ENCODE results near the gene VPS18.
A peak's percentile ranks its signal among the peaks of the same experiment; 100 is the strongest.

VPS18 gene

DNA sequence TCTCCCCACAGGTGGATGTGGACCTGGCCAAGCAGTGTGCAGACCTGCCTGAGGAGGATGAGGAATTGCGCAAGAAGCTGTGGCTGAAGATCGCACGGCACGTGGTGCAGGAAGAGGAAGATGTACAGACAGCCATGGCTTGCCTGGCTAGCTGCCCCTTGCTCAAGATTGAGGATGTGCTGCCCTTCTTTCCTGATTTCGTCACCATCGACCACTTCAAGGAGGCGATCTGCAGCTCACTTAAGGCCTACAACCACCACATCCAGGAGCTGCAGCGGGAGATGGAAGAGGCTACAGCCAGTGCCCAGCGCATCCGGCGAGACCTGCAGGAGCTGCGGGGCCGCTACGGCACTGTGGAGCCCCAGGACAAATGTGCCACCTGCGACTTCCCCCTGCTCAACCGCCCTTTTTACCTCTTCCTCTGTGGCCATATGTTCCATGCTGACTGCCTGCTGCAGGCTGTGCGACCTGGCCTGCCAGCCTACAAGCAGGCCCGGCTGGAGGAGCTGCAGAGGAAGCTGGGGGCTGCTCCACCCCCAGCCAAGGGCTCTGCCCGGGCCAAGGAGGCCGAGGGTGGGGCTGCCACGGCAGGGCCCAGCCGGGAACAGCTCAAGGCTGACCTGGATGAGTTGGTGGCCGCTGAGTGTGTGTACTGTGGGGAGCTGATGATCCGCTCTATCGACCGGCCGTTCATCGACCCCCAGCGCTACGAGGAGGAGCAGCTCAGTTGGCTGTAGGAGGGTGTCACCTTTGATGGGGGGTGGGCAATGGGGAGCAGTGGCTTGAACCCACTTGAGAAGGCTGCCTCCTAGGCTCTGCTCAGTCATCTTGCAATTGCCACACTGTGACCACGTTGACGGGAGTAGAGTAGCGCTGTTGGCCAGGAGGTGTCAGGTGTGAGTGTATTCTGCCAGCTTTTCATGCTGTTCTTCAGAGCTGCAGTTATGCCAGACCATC, 8.6 kb downstream of the VPS18 start:
- no peak for DNase-seq

DNA sequence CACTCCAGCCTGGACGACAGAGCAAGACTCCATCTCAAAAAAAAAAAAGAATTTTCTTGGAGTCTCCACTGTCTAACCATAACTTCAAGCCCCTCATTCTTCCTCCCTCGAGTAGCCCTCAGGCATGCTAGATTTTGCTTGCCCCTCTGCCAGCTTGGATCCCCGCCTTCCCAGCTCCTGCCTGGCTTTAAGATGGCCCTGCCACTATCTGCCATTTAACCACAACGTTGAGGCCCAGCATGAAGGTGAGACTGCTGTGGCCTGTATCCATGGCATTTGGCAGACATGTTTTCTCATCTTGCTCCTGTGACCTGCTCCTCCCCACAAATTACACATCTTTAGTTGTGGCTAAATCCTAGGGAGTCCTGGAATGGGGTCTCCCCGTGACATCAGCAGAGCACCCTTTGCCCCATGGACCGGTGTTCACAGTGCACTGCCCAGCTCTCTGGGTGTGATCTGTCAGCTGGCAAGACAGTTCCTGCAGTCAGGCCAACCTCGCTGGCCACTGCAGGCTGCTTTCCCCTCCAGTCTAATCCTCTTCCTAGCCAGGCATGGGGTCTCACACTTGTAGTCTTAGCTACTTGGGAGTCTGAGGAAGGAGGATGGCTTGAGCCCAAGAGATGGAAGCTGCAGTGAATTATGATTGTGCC, 10.4 kb downstream of the VPS18 start:
- DNase-seq, result no peak

DNA sequence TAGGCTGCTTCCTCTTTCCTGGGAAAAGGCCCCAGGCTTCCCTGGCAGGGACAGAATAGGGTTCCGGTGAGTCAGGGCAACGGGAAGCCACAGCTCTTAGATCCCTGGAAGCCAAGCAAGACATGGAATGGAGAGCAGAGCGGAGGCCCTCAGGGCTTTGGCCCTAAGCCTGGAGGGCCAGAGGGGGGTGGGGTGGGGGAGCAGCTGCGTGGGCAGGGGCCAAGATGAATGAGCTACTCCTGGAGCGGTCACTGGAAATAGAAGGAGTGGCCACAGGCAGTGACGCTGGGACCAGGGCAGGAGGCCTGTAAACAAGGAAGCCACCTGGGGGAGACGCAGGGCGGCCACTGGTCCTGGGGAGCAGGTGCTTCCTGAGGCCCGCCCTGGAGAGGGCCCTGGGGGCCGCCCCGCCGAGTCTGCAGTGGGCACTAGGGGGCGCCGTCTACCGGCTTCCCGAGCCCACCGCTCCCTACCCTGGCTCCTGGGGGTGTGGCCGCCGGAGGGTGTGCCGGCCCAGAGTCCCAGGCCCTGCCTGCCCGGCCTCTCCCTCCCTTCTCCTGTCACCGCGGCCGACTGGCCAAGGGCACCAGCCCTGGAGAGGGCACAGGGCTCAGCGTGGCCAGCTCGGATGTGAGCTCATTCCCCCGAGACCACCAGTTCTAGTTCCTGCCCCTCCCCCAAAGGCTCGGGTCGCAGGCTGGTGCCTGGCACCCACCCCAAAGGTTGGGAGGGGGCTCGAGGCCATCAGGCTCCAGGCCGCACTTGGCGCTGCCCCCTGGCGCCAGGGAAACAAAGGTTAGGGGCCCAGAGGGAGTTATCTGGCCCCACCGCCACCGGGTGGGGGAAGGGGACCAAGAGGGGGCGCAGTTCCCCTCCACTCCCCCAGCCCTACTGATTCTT, 12.1 kb downstream of the VPS18 start:
- DNase-seq, result peak; percentile 92

DNA sequence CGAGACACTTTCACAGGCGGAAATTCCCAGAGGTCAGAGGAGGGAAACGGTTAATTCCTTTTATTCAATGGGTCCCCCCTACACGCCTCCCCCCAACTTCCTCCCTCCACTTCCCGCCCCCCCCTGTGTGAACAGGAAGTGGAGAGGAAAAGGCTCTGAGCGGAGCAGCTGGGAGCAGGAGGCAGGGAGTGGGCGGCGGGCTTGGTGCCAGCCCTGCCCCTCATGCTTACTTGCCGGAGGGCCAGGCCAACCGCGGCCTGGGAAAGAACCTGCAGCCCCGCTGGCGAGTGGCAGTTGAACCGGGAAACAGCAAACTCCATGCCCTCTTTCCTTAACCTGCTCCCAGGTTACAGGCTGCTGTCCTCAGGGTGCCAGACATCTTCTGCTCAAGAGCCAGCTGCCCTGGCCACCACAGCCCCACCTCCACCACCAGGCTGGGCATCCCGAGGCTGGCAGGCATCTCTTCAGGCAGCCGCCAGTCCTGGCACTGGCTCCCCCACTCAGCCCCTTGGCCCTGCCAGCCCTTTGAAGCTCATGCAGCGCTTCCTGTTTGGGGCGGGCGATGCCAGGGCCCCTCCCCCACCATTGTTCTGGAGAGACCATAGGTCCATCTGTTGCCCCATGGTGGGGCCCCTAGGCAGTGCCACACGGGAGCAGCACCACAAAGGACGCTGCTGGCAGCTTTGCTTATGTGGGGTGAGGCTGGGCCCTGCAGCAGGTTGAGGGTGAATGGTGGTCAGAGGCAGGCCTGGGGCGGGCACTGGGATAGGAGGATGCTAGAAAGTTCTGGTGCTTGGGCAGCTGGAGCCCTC, 12.9 kb downstream of the VPS18 start:
- DNase-seq, result peak; percentile 81

DNA sequence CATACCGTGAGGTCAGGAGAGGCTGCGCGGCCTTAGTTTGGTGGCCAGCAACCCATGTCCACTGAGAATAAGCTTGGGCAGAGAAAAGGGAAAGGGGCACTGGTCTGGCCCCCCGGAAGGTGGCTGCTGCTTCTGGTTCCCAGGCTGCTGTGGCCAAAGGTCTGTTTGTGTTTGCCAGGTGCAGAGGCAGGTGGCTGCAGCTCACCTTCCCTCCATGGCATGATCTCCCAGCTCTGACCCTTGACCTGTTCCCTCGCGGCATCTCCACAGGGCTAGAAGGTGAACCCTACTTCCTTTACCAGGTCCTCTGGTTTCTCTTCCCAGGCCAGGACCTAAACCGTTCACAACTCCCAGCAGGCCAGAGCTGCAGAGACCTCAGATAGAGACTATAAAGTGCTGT, 13.8 kb downstream of the VPS18 start:
- peak; percentile 29 for DNase-seq

DNA sequence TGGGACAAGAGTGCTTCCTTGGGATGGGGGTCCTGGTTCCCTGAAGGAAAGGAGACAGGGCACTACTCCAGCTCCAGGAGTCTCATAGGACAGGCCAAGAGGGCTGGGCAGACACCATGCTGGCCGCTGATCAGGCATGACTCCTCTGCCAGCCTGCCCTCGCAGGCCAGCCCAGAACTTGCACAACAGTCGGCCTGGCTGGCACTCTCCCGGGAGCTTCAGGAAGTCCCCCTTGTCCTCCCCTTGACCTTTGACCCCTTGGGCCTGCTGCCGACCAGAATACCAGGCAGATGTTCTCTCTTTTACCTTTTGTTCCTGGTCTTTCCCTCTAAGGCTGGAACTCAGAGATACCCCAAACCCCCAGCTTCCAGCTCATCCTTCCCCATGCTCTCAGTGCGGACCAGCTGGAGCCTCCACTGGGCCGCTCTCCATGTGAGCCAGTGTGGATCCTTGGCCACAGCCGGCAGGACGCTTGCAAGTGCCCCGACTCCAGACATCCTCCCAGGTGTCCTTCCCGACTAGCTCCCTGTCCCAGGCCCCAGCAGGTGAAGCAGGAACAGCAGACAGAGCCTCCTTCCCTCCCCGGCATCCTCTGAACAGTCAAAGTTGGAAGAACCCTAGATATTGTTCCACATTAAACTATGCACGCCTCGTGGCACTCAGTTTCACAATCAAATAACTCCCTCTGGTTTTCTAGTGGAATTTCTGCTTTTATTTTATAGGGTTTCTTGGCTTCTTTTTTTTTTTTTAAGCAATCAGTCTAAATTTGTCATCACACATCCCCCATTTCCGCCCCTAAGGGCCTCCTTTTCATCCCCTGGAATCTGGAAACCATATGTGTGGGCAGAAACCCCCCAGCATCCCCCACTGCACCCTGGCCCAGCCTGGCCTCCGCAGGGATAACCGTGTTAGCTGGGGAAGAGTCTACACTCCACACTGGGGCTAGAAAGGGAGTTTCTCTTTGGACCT, 15.7 kb downstream of the VPS18 start:
- peak; percentile 25 for DNase-seq

DNA sequence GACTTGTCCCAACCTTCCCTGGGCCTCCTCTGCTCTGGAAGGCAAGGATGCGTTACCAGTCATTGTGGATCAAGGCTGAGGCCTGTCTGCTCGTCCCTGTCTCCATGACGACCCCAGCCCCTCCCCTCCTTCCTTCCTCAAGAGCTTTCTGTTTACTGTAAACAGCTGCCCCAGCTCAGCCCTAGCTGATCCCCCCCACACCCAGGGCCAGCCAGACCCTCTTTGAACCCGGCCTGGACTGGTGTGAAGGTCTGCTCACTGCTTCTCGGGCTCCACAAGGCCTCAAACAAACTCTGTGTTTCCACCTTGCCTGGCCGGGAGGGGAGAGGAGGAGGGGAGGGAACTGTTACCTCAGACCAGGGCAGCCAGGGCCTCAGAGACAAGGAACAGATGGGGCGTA, 16.9 kb downstream of the VPS18 start:
- DNase-seq, result no peak

DNA sequence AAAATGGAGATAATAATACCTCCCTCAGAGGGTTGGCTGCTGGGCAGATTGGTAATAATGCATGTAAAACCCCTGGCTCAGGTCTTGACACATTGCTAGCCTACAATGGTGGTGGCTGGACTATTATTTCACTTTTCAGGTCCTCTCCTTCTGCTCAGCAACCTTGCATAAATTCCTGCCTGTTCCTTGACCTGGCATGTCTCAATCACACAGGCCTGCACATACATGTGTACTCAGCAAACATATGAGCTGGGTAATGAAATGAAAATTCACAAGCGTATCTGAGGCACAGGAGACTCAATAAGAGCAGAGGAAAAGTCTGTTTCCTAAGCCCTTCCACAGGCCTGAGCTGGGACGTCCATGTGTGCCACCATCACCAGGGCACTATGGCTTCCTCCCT, 17.4 kb downstream of the VPS18 start:
- no peak for DNase-seq

DNA sequence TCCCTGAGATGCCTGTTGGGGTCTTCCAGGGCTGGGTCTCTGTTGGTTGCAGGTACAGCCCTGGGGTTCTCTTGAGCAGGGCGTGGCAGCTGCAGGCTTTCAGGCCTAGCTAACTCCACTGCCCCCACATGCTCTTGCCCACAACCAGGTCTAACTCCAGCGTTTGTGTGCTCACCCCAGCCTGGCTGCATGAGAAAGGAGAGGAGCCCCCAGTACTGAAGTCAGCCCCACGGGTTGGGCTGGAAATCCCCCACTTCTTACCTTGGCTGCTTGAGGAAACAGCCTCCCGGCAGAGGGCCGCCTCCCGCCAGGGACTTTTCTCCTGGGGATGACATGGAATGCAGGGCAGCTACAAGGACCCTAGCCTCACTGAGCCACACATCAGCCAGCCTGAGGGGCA, 18.2 kb downstream of the VPS18 start:
- DNase-seq, result no peak

DNA sequence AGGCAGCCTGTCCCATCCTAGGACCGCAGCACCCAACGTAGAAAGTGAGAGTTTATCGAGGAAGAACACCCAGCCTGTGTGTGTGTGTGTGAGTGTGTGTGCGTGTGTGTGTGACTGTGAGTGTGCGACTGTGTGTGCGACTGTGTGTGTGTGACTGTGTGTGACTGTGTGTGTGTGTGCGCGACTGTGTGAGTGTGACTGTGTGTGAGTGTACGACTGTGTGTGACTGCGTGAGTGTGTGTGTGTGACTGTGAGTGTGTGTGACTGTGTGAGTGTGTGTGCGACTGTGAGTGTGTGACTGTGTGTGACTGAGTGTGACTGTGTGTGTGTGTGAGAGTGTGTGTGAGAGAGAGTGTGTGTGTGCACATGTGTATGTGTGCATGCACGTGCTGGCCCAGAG, 19.8 kb downstream of the VPS18 start:
- no peak for DNase-seq

DNA sequence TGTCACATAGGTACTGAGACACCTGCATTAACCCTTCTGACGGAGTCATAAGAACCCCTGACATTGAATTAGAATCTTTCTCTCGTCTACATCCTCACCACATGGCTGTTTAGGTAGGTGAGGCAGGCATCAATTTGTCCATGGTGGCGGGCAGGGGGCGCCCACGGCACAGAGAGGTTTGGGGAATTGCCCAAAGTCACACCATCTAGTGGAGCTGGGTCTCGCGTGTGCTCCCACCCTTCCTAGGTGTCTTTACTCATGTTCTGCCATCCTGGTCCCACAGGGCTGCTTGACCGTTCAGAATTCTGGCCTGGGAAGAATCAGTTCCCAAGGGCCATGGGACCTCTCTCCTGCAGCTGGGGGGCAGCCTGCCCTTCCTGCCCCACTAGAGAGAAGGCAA, 20.2 kb downstream of the VPS18 start:
- no peak for DNase-seq

DNA sequence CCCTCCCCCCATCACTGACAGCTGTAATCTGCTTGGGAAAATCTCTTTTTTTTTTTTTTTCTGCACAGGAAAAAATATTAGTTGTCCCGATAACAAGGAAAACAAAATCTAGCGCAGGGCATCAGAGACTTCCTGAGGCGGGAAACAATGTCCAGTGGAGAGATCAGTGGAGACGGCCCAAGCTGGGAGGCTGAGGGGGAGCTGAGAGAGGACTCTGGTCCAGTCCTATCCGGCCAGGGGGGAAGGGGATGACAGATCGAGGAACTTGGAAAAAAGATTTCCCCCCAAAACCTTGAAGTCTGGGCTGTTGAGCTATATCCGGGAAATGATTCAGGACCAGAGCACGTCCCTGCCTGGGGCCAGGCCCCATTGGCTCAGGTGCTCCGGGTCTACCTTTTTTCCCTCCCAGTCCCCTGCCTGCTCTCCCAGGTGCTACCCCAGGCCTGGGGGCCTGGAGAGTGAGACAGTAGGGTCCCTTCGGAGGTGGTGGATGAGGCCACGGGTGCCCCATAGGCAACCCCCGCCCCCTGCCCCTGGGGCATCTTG, 20.9 kb downstream of the VPS18 start:
- no peak for DNase-seq

DNA sequence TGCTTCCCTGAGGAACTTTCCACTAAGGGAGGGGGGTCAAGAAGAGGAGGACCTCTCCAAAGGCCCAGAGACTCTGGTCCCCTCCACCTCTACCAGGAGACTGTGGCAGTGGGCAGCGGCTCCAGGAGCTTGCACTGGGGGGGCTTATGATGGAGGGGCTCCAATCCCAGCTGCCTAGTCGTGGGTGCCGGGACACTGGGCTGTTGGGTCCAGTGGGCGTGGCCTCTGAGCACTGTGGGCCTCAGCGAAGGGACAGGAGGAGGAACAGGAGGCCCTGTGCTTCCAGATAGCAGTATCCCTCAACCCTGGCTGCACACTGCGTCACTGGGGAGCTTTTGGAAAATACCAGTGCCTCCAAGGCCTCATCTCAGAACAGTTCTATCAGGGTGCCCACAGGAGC, 21.4 kb downstream of the VPS18 start:
- no peak for DNase-seq

DNA sequence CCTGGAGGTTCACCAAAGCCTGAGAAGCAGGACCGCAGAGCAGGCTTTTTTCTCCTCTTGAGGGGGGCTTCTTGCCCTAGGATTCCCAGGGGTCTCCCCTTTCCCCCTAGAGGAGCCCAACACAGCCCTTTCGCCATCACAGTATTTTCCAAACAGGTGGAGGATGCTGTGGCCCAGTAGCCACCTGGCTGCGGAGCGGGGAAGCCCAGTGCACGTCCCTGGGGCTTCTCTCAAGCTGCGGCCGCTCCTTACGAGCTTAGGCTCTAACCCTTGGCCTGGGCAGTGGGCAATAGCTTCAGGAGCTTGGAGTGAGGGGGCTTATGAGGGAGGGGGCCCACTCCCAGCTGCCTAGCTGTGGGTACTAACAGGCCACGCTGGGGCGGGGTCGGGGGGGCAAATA, 23.3 kb downstream of the VPS18 start:
- no peak for DNase-seq

DNA sequence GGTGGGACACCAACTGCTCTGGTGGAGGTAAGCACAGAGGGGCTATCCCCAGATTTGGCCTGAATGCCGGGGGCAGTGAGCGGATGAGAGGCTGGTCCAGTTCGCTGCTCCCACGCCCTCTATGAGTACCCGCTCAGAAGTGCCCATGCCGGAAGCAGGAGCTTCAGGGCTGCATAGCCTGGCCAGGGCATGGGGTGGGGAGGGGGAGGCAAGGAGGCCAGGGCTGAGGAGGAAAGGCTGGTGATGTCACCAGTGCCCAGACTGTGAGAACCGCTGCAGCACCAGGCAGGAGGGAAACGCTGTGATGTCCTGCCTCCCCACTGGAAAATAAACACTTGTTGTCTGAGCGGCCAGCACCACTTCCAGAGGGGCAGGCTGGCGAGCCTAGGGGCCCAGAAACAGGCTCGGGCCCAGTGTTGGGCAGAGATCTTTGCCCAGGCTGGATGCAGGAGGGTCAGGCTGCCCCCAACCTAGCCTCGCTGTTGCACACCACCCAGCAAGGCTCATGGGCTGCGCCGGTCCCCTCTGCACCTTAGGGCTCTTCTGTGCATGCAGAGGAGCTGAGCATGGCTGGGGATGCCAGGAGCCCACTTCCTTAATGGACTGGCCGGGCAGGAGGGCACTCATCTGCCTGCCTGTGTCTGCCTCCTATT, 24.0 kb downstream of the VPS18 start:
- DNase-seq, result no peak

DNA sequence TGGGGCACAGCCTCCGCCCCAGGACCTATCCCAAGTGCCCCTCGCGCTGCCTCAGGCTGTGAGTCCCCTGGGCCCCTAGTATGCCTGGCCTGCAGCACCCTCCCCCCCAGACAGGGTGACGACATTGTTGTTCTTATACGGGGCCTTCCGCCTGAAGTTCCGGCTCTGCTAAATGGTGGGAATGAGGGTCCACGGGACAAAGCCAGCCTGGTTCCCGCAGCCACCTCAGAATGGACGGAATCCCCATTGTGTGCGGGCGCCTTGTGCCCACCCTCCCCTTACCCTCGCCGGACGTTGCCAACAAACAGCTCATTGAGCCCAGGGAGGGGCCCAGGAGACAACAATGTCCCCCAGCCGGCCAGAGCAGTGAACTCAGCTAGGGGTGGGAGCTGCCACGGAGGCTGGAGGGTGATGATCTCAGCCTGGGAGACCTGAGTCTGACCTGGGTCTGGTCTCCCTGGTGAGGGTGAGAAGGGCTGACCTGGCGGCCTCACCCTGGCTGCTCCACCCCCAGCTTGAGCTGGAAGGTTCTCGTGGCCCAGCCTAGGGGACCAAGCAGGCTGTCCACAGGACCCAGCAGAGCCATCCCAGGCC, 24.6 kb downstream of the VPS18 start:
- no peak for DNase-seq

DNA sequence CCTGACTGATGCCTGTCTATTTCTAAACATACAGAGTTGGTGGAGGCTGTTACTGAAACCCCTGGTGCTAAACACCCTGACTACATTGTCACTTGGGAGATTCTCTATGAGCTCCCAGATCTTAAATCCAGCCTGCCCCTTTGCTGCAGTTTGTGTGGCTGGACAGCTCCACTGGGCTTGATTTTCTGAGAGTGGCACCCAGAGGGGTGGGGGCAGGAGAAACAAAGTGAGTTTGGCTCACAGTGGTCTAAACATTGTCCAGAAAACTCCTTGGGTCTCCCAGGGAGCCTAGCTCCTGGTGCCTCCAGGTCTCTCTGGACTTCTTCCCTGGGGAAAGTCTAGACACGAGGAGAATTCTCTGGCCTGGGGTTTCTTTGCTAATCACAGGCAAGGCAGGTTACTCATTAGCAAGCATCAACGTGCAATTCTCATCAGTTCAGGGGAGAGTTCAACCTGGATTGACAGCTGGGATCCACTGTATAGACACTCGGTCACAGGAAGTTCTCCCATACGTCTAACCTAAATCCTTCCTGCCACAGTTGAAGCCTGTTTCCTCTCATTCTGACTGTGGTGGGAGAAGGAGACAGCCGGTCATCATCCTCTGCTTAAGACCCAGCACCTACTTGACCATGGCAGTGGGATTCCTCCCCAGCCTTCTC, 27.8 kb downstream of the VPS18 start:
- DNase-seq, result no peak

DNA sequence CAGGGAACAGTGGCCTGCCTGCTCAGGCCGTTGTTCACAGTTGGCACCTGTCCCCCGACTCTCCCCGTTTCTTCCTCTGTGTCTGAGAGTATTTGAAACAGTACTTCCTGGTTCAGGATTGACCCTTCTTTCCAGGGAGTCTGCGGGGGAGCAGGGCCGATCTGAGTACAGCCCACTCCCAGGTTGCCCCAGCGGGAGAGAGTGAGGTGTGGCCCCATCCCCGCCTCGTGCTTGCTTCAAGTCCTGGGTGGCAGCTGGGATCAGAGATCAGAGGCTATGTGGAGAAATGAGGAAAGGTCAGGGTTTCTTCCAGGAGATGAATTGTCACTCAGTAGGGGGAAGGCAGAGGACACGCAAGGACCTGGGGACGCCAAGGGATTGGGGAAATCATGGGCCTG, 28.4 kb downstream of the VPS18 start:
- DNase-seq, result no peak

DNA sequence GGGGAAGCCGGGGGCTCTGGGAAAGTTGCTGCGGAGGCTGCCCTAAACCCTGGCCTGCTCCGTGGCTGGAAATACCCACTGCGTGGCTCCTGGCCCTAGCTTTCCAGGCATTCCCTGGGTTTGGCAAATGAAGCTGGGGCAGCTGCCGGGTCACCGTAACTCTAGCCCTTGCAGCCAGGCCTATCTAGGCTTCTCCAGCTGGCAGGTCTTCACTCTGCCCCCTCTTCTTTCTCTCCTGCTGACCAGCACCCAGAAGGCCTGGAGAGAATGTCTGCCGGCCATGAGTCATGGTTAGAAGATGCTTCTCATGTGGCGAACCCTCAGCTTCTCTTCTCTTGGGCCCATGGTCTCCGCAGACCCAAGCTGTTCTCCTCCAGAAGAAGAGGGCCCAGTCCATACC, 29.3 kb downstream of the VPS18 start:
- DNase-seq, result no peak

Measured in left hindlimb (tissue), 1 donor.